Dermis blood vessel endothelial cell (primary cell): ENCODE results near the gene TARS1. TPM values are rescaled to one million over a fixed set of nuclear protein-coding genes. Genes with fewer than 3 reads are reported as not detected.
A peak's percentile ranks its signal among the peaks of the same experiment; 100 is the strongest.
"Not testable (repeated sequence)": the region's sequence is repeated elsewhere in the genome, so short reads cannot be mapped to it uniquely, and the experiment has no call there.

ENCODE experiments used
- DNase-seq: peaks from one replicate; pipeline ENCODE4 v3.0.0; 2010
- total RNA-seq: library from RNA; depleted of rRNA; stranded (reverse); fragments of >200 nt; gene quantifications from 2 replicates; pipeline ENCODE4 v1.2.3, GENCODE V29; 2014

The TARS1 gene
- total RNA-seq, 1 donor from 2014 or later: 196 TPM

GRCh38 chr5:33488558-33489355 is 48.0 kb downstream of the TARS1 start:
- DNase-seq: no peak

GRCh38 chr5:33489481-33490067 is 48.8 kb downstream of the TARS1 start:
- no peak for DNase-seq

GRCh38 chr5:33490071-33490665 is 49.4 kb downstream of the TARS1 start:
- no peak for DNase-seq

GRCh38 chr5:33491941-33492340 is 51.2 kb downstream of the TARS1 start:
- no peak for DNase-seq

GRCh38 chr5:33494466-33494865 is 53.7 kb downstream of the TARS1 start:
- peak; percentile 9 for DNase-seq

GRCh38 chr5:33501260-33501659 is 60.5 kb downstream of the TARS1 start:
- no peak for DNase-seq

GRCh38 chr5:33501899-33502298 is 61.1 kb downstream of the TARS1 start:
- DNase-seq: no peak

GRCh38 chr5:33504570-33504969 is 63.8 kb downstream of the TARS1 start:
- no peak for DNase-seq

- no peak for DNase-seq
Measured at GRCh38 chr5:33507426-33507825, 66.7 kb downstream of the TARS1 start.

GRCh38 chr5:33509036-33509435 is 68.3 kb downstream of the TARS1 start:
- DNase-seq: no peak

GRCh38 chr5:33513462-33514185 is 72.9 kb downstream of the TARS1 start:
- DNase-seq: no peak

- DNase-seq: not testable (repeated sequence)
Measured at GRCh38 chr5:33515366-33515765, 74.6 kb downstream of the TARS1 start.

- DNase-seq: no peak
Measured at GRCh38 chr5:33516421-33516820, 75.7 kb downstream of the TARS1 start.
